Stimulated activated CD4-positive, alpha-beta T cell treated with anti-CD3 and anti-CD28 coated beads, Interleukin-12 subunit alpha, Interleukin-12 subunit beta, amount 100 ng/mL, for 4 hours (primary cell): Measurements from ENCODE around the gene OR2T1.
"Not testable (repeated sequence)": the region's sequence is repeated elsewhere in the genome, so short reads cannot be mapped to it uniquely, and the experiment has no call there.

Experiments used
- DNase-seq: peaks from one replicate; pipeline ENCODE4 v3.0.0-alpha.2; 2020

OR2T1 gene

GRCh38 chr1:248402748-248403147 is at the start of gene OR2T1:
Gene OR2T1, plus strand, starts transcription at chr1:248403048. Its CDS starts 3,100 bp downstream, at chr1:248406148.
- no peak for DNase-seq

GRCh38 chr1:248359415-248359814 is 43.4 kb upstream of the OR2T1 start:
- DNase-seq: no peak

- DNase-seq: no peak
Observed at GRCh38 chr1:248361121-248361715, 41.6 kb upstream of the OR2T1 start, which contains the start of gene OR2T4. Gene OR2T4, plus strand, starts transcription at chr1:248361665. Its CDS starts 0 bp downstream, at chr1:248361665.

- no peak for DNase-seq
Observed at GRCh38 chr1:248366609-248367008, 36.2 kb upstream of the OR2T1 start.

GRCh38 chr1:248372394-248372793 is 30.5 kb upstream of the OR2T1 start:
- DNase-seq: no peak

GRCh38 chr1:248373761-248374160 is 29.1 kb upstream of the OR2T1 start:
- no peak for DNase-seq

- DNase-seq: no peak
Observed at GRCh38 chr1:248375446-248375845, 27.4 kb upstream of the OR2T1 start, which contains the start of gene OR2T6. Gene OR2T6, plus strand, starts transcription at chr1:248375746. Its CDS starts 11,863 bp downstream, at chr1:248387609.

GRCh38 chr1:248376916-248377315 is 25.9 kb upstream of the OR2T1 start:
- DNase-seq: no peak

- DNase-seq: no peak
Observed at GRCh38 chr1:248380854-248381253, 22.0 kb upstream of the OR2T1 start.

GRCh38 chr1:248388426-248388825 is 14.4 kb upstream of the OR2T1 start:
- no peak for DNase-seq

- no peak for DNase-seq
Observed at GRCh38 chr1:248393050-248393449, 9.8 kb upstream of the OR2T1 start.

GRCh38 chr1:248404024-248404423 is 1.2 kb downstream of the OR2T1 start:
- no peak for DNase-seq

- DNase-seq: no peak
Observed at GRCh38 chr1:248406721-248407692, 4.2 kb downstream of the OR2T1 start.

GRCh38 chr1:248416226-248416625 is 13.4 kb downstream of the OR2T1 start:
- DNase-seq: no peak

- DNase-seq: no peak
Observed at GRCh38 chr1:248417854-248418253, 15.0 kb downstream of the OR2T1 start.

- DNase-seq: no peak
Observed at GRCh38 chr1:248421384-248421783, 18.5 kb downstream of the OR2T1 start.

GRCh38 chr1:248427526-248428191 is 24.8 kb downstream of the OR2T1 start:
- not testable (repeated sequence) for DNase-seq

GRCh38 chr1:248428192-248428533 is 25.3 kb downstream of the OR2T1 start:
- DNase-seq: not testable (repeated sequence)

GRCh38 chr1:248431683-248432082 is 28.8 kb downstream of the OR2T1 start:
- not testable (repeated sequence) for DNase-seq

- not testable (repeated sequence) for DNase-seq
Observed at GRCh38 chr1:248432201-248432600, 29.4 kb downstream of the OR2T1 start.

- not testable (repeated sequence) for DNase-seq
Observed at GRCh38 chr1:248433811-248434415, 31.1 kb downstream of the OR2T1 start.

GRCh38 chr1:248434913-248435312 is 32.1 kb downstream of the OR2T1 start:
- DNase-seq: not testable (repeated sequence)

- DNase-seq: not testable (repeated sequence)
Observed at GRCh38 chr1:248436303-248436702, 33.5 kb downstream of the OR2T1 start.
